C4-2B (cell line): ENCODE results near the gene LCK.

Experiments used
- ZFX ChIP-seq: fragments of 450-650 bp; IDR thresholded peaks from 2 replicates; pipeline ENCODE4 v1.6.1; 2017
- TF ChIP-seq, protein P1 (sequence below): fragments of 450-650 bp; conservative IDR thresholded peaks from 2 replicates; pipeline ENCODE4 v1.5.1; 2017; ENCODE audit warnings: mild to moderate bottlenecking

DNA sequence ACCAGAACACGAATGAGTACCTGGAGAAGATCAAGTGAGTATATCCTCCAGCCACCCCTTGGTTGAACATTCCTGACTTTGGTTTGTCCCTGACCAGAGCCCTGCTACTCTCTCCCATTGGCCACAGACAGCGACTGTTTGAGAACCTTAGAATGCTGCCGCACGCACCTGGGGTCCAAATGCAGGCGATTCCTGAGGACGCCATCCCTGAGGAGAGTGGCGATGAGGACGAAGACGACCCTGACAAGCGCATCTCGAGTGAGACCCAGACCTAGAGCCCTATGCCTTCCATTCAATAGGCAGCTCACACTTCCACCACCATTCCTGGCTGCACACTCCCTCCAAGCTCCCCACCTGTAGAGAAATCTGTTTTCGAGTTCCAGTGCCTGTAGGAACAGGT lies 80.5 kb downstream of the LCK start:
- TF ChIP-seq, protein P1, sequence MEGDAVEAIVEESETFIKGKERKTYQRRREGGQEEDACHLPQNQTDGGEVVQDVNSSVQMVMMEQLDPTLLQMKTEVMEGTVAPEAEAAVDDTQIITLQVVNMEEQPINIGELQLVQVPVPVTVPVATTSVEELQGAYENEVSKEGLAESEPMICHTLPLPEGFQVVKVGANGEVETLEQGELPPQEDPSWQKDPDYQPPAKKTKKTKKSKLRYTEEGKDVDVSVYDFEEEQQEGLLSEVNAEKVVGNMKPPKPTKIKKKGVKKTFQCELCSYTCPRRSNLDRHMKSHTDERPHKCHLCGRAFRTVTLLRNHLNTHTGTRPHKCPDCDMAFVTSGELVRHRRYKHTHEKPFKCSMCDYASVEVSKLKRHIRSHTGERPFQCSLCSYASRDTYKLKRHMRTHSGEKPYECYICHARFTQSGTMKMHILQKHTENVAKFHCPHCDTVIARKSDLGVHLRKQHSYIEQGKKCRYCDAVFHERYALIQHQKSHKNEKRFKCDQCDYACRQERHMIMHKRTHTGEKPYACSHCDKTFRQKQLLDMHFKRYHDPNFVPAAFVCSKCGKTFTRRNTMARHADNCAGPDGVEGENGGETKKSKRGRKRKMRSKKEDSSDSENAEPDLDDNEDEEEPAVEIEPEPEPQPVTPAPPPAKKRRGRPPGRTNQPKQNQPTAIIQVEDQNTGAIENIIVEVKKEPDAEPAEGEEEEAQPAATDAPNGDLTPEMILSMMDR: no peak
- TF ChIP-seq ZFX: no peak
